Heart right ventricle (tissue), 16 donors: Measurements from ENCODE around the gene ATP5F1A. TPM values are rescaled to one million over a fixed set of nuclear protein-coding genes. Genes with fewer than 3 reads are reported as not detected.
"Not testable (repeated sequence)": the region's sequence is repeated elsewhere in the genome, so short reads cannot be mapped to it uniquely, and the experiment has no call there.

Source experiments
- ATAC-seq, 8 donors: fragments of 200-7000 bp; cut with Tn5 transposase; one replicate each; pipeline ENCODE4 v1.9.1; 2020; ENCODE audit warnings: mild to moderate bottlenecking in 8 of 8, moderate library complexity in 8 of 8, moderate number of reproducible peaks in 1 of 8
- DNase-seq, 2 donors: peaks; one replicate each; pipeline ENCODE4 v3.0.0-alpha.2; 2020
- H3K27ac ChIP-seq, 10 donors: fragments of 200-600 bp; sonication (generic) in 2 of 10; one replicate each; pipeline versions ENCODE4 v1.5.0 to v1.8.0; 2020 to 2022; ENCODE audit warnings: mild to moderate bottlenecking in 3 of 10
- H3K27me3 ChIP-seq, 7 donors: fragments of 200-600 bp; one replicate each; pipeline ENCODE4 v1.8.0; 2021 to 2022; ENCODE audit warnings: mild to moderate bottlenecking in 2 of 7
- H3K36me3 ChIP-seq, 9 donors: fragments of 200-600 bp; sonication (generic) in 1 of 9; one replicate each; pipeline versions ENCODE4 v1.5.0 to v1.8.0; 2020 to 2022; ENCODE audit warnings: mild to moderate bottlenecking in 2 of 9
- H3K4me1 ChIP-seq, 9 donors: fragments of 200-600 bp; sonication (generic) in 1 of 9; one replicate each; pipeline versions ENCODE4 v1.5.0 to v1.8.0; 2020 to 2022; ENCODE audit warnings: mild to moderate bottlenecking in 4 of 9
- H3K4me3 ChIP-seq, 10 donors: fragments of 200-600 bp; sonication (generic) in 2 of 10; one replicate each; pipeline versions ENCODE4 v1.5.0 to v1.8.0; 2020 to 2022; ENCODE audit warnings: mild to moderate bottlenecking in 7 of 10, moderate library complexity in 2 of 10
- H3K9me3 ChIP-seq, 11 donors: fragments of 200-600 bp in 10 of 11; sonication (generic) in 2 of 11; one replicate each; pipeline versions ENCODE4 v1.5.0 to v1.8.0; 2013 to 2022; ENCODE audit warnings: mild to moderate bottlenecking in 2 of 11, control low read depth in 1 of 11, moderate library complexity in 1 of 11
- WGBS, 2 donors: extraction: QIAGEN DNeasy Blood & Tissue Kit; methylation state at CpG; one replicate each; pipeline ENCODE4 v1.1.7; 2013; ENCODE audit warnings: inconsistent platforms in 1 of 2; 5-methylcytosine and 5-hydroxymethylcytosine counted together
- intact Hi-C, 10 donors: fragments of 100-400 bp; cut with DNase I; formaldehyde crosslinking; loops; one replicate each; pipeline versions ENCODE4 v1.11.1 to v1.14.2; 2022
- polyA plus RNA-seq, 2 donors: library from polyadenylated mRNA; stranded (reverse); fragments of 200-250 nt; gene quantifications; one replicate each; pipeline ENCODE4 v1.2.3, GENCODE V29; 2013
- total RNA-seq, 10 donors: library from RNA; stranded (reverse); fragmentation: NEBNext Ultra II Directional in 3 of 10; extraction: Animal tissue kit (Norgen Biotek cat#: 25700) in 3 of 10; gene quantifications; one replicate each; pipeline versions ENCODE4 v1.2.1 to v1.2.4, GENCODE V29; 2021 to 2023
- TF ChIP-seq, protein P1 (sequence below), 9 donors: fragments of 200-600 bp; sonication (generic) in 2 of 9; IDR thresholded peaks; one replicate each; pipeline versions ENCODE4 v1.5.0 to v1.8.0; 2021 to 2022; ENCODE audit warnings: antibody characterized with exemption in 9 of 9, mild to moderate bottlenecking in 5 of 9, moderate library complexity in 1 of 9
- donor health status: Arrhythmogenic right ventricular cardiomyopathy.
- donor health status: ischemic (EF 13 %, LVEDD 7.1; RV severe dilation, severe dysfunction).
- donor health status: healthy with polysubstance abuse.
- donor health status: DM: no; HTN: yes; CAD: no.
- donor health status: DM: no; HTN: no; CAD: no.
- donor health status: ischemic (EF 25% LVEDD 6.9; RV normal size, moderate dysfunction).
- donor health status: ischemic (EF 25% LVEDD 5.7; RV mildly dilated, moderate dysfunction).
- donor health status: healthy.
- donor health status: DM: yes; HTN: yes; CAD: no.
- donor health status: Ischemic cardiomyopathy.
- donor health status: ischemic (EF 35%, LVEDD 5.7; RV mildly dilated, moderate dysfunction).
- donor health status: nonischemic (EF 11% LVEDD 7.7; RV severe dilation, severe dysfunction).
- donor health status: DM: yes; HTN: yes; CAD: no.
- donor health status: PGD.
- donor health status: ischemic (EF 29% LVEDD 5.4; RV normal size, mild dysfunction).
- donor health status: nonischemic (EF 23%, LVEDD 6.1; RV moderate dilation, normal function).

The ATP5F1A gene
- total and polyA plus RNA-seq, 12 donors, result 613 to 2,460 (median 1,904) TPM

- ATAC-seq (no peak), DNase-seq (no peak)
- WGBS, 2 donors, result 84 to 87% methylated on average over 6 of the region's 6 CpGs
- Histone ChIP-seq H3K9me3 (no peaks in the 10 kb centered on the region), H3K4me3 (no peak overlapping the region), H3K4me1 (peaks cover 0 to 42% (median 0%) of the 10 kb centered on the region in 9 donors), H3K36me3 (no peaks in the 10 kb centered on the region), H3K27ac (no peak overlapping the region), H3K27me3 (no peaks in the 10 kb centered on the region)
- TF ChIP-seq, protein P1, sequence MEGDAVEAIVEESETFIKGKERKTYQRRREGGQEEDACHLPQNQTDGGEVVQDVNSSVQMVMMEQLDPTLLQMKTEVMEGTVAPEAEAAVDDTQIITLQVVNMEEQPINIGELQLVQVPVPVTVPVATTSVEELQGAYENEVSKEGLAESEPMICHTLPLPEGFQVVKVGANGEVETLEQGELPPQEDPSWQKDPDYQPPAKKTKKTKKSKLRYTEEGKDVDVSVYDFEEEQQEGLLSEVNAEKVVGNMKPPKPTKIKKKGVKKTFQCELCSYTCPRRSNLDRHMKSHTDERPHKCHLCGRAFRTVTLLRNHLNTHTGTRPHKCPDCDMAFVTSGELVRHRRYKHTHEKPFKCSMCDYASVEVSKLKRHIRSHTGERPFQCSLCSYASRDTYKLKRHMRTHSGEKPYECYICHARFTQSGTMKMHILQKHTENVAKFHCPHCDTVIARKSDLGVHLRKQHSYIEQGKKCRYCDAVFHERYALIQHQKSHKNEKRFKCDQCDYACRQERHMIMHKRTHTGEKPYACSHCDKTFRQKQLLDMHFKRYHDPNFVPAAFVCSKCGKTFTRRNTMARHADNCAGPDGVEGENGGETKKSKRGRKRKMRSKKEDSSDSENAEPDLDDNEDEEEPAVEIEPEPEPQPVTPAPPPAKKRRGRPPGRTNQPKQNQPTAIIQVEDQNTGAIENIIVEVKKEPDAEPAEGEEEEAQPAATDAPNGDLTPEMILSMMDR (IDR thresholded peaks at IDR 0.05), result no peak
- intact Hi-C loops, result loop anchor here in 1 of 10 donors (10.0 kb wide), 1 partner anchor 379 kb away; no protein-coding TSS in a partner anchor
These were observed 44.6 kb downstream of the ATP5F1A start for GRCh38 chr18:46053368-46054095.

DNA sequence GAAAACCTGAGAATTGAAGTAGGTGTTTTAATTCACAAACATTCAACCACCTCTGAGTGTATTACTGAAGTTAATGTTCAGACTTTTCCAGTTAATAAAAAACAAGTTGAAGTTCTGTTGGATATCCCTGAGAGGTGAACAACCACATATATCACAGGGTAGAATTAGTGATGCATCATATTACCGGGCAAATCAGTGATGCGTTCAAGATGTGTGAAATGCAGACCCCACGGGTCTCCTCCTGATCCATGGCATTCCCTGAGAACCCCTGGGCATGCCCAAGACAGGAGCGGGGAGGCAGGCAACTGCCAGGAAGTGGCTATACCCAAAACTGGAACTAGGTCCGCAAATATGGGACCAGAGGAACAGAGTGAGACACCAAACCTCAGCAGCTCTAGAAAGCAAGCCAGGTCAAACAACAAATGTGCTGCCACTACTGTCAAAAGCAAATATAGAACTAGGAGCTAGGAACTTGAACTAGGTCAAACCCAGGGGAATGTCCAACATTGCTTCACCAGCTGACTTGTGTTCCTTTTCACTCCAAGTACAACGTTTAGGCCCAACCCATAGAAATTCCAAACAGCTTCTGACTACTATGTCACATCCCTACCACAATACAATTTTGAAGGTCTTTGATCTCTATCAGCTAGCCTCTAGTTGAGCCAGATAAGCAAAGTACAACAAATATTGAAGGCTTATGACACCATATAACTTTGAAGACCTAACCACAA, 46.2 kb downstream of the ATP5F1A start:
- H3K27ac ChIP-seq, result peak overlapping the region in 1 of 10 donors; percentile 20

DNA sequence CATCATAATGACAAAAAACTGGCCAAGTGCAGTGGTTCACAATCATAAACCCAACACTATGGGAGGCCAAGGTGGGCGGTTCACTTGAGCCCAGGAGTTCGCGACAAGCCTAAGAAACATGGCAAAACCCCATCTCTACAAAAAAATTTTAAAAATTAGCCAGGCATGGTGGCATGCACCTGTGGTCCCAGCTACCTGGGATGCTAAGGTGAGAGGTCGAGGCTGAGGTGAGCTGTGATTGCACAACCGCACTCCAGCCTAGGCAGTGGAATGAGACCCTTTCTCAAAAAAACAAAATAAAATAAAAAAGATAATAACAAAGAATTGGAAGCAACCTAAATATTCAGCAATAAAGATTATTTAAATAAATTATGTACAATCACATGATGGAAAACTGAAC, 47.8 kb downstream of the ATP5F1A start:
- peaks cover 0 to 31% (median 0%) of the 10 kb centered on the region in 9 donors for H3K4me1 ChIP-seq
- no peaks in the 10 kb centered on the region for H3K9me3 ChIP-seq
- no peak overlapping the region for H3K27ac ChIP-seq
- intact Hi-C loops, result loop anchor here in 1 of 10 donors (10.0 kb wide), 1 partner anchor 375 kb away; no protein-coding TSS in a partner anchor
- 93% methylated on average over 5 of the region's 5 CpGs for WGBS, 2 donors
- no peaks in the 10 kb centered on the region for H3K36me3 ChIP-seq
- DNase-seq (no peak), ATAC-seq (no peak)
- TF ChIP-seq, protein P1 (IDR thresholded peaks at IDR 0.05), result no peak
- H3K27me3 ChIP-seq, result no peaks in the 10 kb centered on the region
- H3K4me3 ChIP-seq, result no peak overlapping the region

More for the DNA sequence above, 46.2 kb downstream of the ATP5F1A start:
- Histone ChIP-seq H3K9me3 (no peaks in the 10 kb centered on the region), H3K4me3 (no peak overlapping the region), H3K36me3 (no peaks in the 10 kb centered on the region), H3K4me1 (peaks cover 0 to 42% (median 0%) of the 10 kb centered on the region in 9 donors), H3K27me3 (no peaks in the 10 kb centered on the region)
- no peak for DNase-seq
- 77 to 79% methylated on average over 6 of the region's 6 CpGs for WGBS, 2 donors
- ATAC-seq, result peak in 1 of 8 donors; percentile 27
- TF ChIP-seq, protein P1 (IDR thresholded peaks at IDR 0.05), result no peak
- intact Hi-C loops, result loop anchor here in 1 of 10 donors (10.0 kb wide), 1 partner anchor 377 kb away; no protein-coding TSS in a partner anchor

- H3K36me3 ChIP-seq, result no peaks in the 10 kb centered on the region
These were observed 49.5 kb downstream of the ATP5F1A start for GRCh38 chr18:46048641-46049040.

GRCh38 chr18:46047369-46047768, 50.7 kb downstream of the ATP5F1A start:
- WGBS, 2 donors, result 93 to 94% methylated on average over 13 of the region's 13 CpGs
- not testable (repeated sequence) for H3K27ac ChIP-seq, H3K9me3 ChIP-seq, H3K36me3 ChIP-seq, H3K27me3 ChIP-seq, DNase-seq, H3K4me3 ChIP-seq, ATAC-seq
- peaks cover 0 to 17% (median 0%) of the 10 kb centered on the region in 9 donors for H3K4me1 ChIP-seq
- intact Hi-C loops, result loop anchor here in 1 of 10 donors (10.0 kb wide), 1 partner anchor 63 kb away; no protein-coding TSS in a partner anchor

More at GRCh38 chr18:46048641-46049040, 49.5 kb downstream of the ATP5F1A start:
- Histone ChIP-seq H3K27me3 (no peaks in the 10 kb centered on the region), H3K9me3 (peaks cover 0 to 3% (median 0%) of the 10 kb centered on the region in 11 donors), H3K27ac (no peak overlapping the region), H3K4me3 (no peak overlapping the region), H3K4me1 (peaks cover 0 to 20% (median 0%) of the 10 kb centered on the region in 9 donors)
- TF ChIP-seq, protein P1 (IDR thresholded peaks at IDR 0.05), result no peak
- ATAC-seq (no peak), DNase-seq (no peak)
- intact Hi-C loops, result loop anchor here in 1 of 10 donors (10.0 kb wide), 1 partner anchor 64 kb away; no protein-coding TSS in a partner anchor
- 81 to 89% methylated on average over 1 of the region's 1 CpG for WGBS, 2 donors
